OCI-LY7 (cell line): ENCODE results near the gene RELCH. TPM values are rescaled to one million over a fixed set of nuclear protein-coding genes. Genes with fewer than 3 reads are reported as not detected.

Experiments used
- BruUV-seq: library from RNA; stranded (reverse); fragments of 400-500 nt; replicated peaks from 2 replicates; lab custom pipeline; 2021; lab: Mats Ljungman, UMichigan
- CTCF ChIA-PET: fragments of 300-600 bp; sonication (Branson Sonifier 250); formaldehyde crosslinking; loops from one replicate; lab custom pipeline; 2022; ENCODE audit warnings: antibody characterized with exemption; ENCODE audit not compliant: unreplicated experiment; lab: Charles Lee
- POLR2A ChIA-PET: fragments of 300-600 bp; sonication (Branson Sonifier 250); formaldehyde crosslinking; loops from one replicate; lab custom pipeline; 2022; ENCODE audit warnings: antibody characterized with exemption; lab: Charles Lee
- DNase-seq: peaks from one replicate; pipeline ENCODE4 v3.0.0-alpha.2; 2015; ENCODE audit warnings: low spot score
- H2AFZ ChIP-seq: fragments of 200-600 bp; sonication (generic), shearing (Covaris generic); 2 replicates; pipeline ENCODE4 v1.6.1; 2014; ENCODE audit warnings: mild to moderate bottlenecking, antibody characterized with exemption, low read length, moderate library complexity
- H3K27ac ChIP-seq: fragments of 200-600 bp; sonication (generic); 2 replicates; pipeline ENCODE4 v1.5.1; 2014; ENCODE audit warnings: mixed run types, low read depth, mild to moderate bottlenecking, moderate library complexity, low read length, inconsistent platforms; ENCODE audit not compliant: poor library complexity, severe bottlenecking
- H3K36me3 ChIP-seq: fragments of 200-600 bp; sonication (generic); 2 replicates; pipeline ENCODE4 v1.6.1; 2014; ENCODE audit warnings: mild to moderate bottlenecking, antibody characterized with exemption, low read length, moderate library complexity, mixed read lengths; ENCODE audit not compliant: insufficient read depth
- H3K4me1 ChIP-seq: fragments of 200-600 bp; sonication (generic); 2 replicates; pipeline ENCODE4 v1.5.1; 2014; ENCODE audit warnings: mild to moderate bottlenecking, low read length; ENCODE audit not compliant: insufficient read depth, poor library complexity, severe bottlenecking
- H3K4me2 ChIP-seq: fragments of 200-600 bp; sonication (generic); 2 replicates; pipeline ENCODE4 v1.6.1; 2014; ENCODE audit warnings: mild to moderate bottlenecking, low read length
- H3K4me3 ChIP-seq: fragments of 200-600 bp; sonication (generic); 2 replicates; pipeline ENCODE4 v1.5.1; 2014; ENCODE audit warnings: mild to moderate bottlenecking, low read depth, low read length; ENCODE audit not compliant: poor library complexity, severe bottlenecking
- H3K79me2 ChIP-seq: fragments of 200-600 bp; sonication (generic); 2 replicates; pipeline ENCODE4 v1.6.1; 2016; ENCODE audit warnings: low read depth, mild to moderate bottlenecking, low read length, moderate library complexity, mixed read lengths; ENCODE audit not compliant: insufficient read depth
- H3K9me2 ChIP-seq: fragments of 200-600 bp; sonication (generic); 2 replicates; pipeline ENCODE4 v1.6.1; 2016; ENCODE audit warnings: mild to moderate bottlenecking, low read length, mixed read lengths; ENCODE audit not compliant: insufficient read depth
- H3K9me3 ChIP-seq: fragments of 200-600 bp; sonication (generic); 2 replicates; pipeline ENCODE4 v1.6.1; 2014; ENCODE audit warnings: mild to moderate bottlenecking, mixed run types, low read length, mixed read lengths
- H4K20me1 ChIP-seq: fragments of 200-600 bp; sonication (generic); 2 replicates; pipeline ENCODE4 v1.6.1; 2014; ENCODE audit warnings: mild to moderate bottlenecking, antibody characterized with exemption, low read length, moderate library complexity, mixed read lengths; ENCODE audit not compliant: insufficient read depth
- EZH2phosphoT487 ChIP-seq: fragments of 200-600 bp; sonication (generic); IDR thresholded peaks from 2 replicates; pipeline ENCODE4 v1.6.1; 2018; ENCODE audit warnings: low read depth, borderline replicate concordance, mild to moderate bottlenecking, mixed run types, antibody characterized with exemption, low read length, moderate library complexity, mixed read lengths
- intact Hi-C: fragments of 100-400 bp; cut with micrococcal nuclease; formaldehyde crosslinking; loops from one replicate; pipeline ENCODE4 v1.10.0; 2022; ENCODE audit not compliant: unreplicated experiment
- total RNA-seq, 2 experiments: library from RNA; depleted of rRNA in 1 of 2; stranded (reverse); fragments of >200 nt in 1 of 2; shearing (Covaris generic) in 1 of 2; gene quantifications; 2 replicates each; pipeline ENCODE4 v1.2.3, GENCODE V29; 2014 to 2022
- TF ChIP-seq, protein P1 (sequence below): fragments of 200-600 bp; sonication (generic); conservative IDR thresholded peaks from 2 replicates; pipeline ENCODE4 v1.5.1; 2014; ENCODE audit warnings: mild to moderate bottlenecking, antibody characterized with exemption, low read length, moderate library complexity, mixed read lengths

RELCH gene
- total RNA-seq, 2 experiments from 2014 or later, result 21.2 to 23.1 TPM

DNA sequence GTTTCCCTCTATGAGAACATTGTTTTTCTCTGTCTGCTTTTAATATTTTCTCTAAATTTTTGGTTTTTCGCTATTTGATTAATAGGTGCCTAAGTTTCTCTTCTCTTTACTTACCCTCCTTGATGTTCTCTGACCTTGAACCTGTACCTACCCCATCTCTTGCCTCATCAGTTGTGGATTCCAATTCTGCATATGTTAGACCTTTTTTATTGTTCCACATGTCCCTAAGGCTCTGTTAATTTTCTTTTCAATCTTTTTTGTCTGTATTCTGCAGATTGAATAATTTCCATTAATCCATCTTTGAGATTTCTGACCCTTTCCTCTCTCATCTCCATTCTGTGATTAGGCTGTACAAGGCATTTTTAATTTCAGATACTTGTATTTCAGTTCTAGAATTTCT lies 23.1 kb downstream of the RELCH start:
- no peak for DNase-seq
- no peak overlapping the region for H2AFZ ChIP-seq
- H3K36me3 ChIP-seq, result peaks cover 22% of the 10 kb centered on the region
- peaks cover 42% of the 10 kb centered on the region for H3K79me2 ChIP-seq
- no peak overlapping the region for H3K4me2 ChIP-seq
- H3K4me1 ChIP-seq, result no peaks in the 10 kb centered on the region
- no peaks in the 10 kb centered on the region for H3K9me2 ChIP-seq
- ChIA-PET CTCF (no interaction called here), POLR2A (interaction anchor here (0.7 kb wide), 1 partner anchor 516 kb away, joined by 4 read pairs; no protein-coding TSS in a partner anchor)
- H3K9me3 ChIP-seq, result no peaks in the 10 kb centered on the region
- TF ChIP-seq EZH2phosphoT487, result no peak
- TF ChIP-seq, protein P1, sequence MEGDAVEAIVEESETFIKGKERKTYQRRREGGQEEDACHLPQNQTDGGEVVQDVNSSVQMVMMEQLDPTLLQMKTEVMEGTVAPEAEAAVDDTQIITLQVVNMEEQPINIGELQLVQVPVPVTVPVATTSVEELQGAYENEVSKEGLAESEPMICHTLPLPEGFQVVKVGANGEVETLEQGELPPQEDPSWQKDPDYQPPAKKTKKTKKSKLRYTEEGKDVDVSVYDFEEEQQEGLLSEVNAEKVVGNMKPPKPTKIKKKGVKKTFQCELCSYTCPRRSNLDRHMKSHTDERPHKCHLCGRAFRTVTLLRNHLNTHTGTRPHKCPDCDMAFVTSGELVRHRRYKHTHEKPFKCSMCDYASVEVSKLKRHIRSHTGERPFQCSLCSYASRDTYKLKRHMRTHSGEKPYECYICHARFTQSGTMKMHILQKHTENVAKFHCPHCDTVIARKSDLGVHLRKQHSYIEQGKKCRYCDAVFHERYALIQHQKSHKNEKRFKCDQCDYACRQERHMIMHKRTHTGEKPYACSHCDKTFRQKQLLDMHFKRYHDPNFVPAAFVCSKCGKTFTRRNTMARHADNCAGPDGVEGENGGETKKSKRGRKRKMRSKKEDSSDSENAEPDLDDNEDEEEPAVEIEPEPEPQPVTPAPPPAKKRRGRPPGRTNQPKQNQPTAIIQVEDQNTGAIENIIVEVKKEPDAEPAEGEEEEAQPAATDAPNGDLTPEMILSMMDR, result no peak
- H3K4me3 ChIP-seq, result no peak overlapping the region
- H3K27ac ChIP-seq, result no peak overlapping the region
- intact Hi-C loops, result no loop called here
- BruUV-seq, result no TSS peak
- no peaks in the 10 kb centered on the region for H4K20me1 ChIP-seq

DNA sequence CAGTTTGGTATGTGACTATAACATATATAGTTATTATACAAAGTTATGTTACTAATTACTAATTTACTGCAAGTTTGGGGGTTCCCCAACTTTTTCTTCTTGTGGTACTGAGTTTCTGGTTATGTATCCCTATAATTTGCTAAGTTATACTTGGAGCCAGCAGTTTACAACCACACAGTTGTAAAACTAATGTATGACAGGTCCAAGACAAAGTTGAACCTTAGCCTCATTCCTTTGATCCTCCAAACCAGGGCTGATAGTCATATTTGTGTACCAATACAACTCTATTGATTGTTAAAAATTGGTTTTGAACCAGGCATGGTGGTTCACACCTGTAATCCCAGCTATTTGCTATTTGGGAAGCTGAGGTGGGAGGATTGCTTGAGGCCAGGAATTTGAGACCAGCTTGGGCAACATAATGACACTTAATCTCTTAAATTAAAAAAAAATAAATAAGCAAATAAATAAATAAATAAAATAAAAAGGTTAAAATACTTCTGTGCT lies 24.3 kb downstream of the RELCH start:
- no peaks in the 10 kb centered on the region for H3K9me2 ChIP-seq
- H3K27ac ChIP-seq, result no peak overlapping the region
- ChIA-PET CTCF (no interaction called here), POLR2A (no interaction called here)
- H3K4me1 ChIP-seq, result no peaks in the 10 kb centered on the region
- DNase-seq, result no peak
- no peak overlapping the region for H3K4me3 ChIP-seq
- TF ChIP-seq, protein P1, result no peak
- no peak for TF ChIP-seq EZH2phosphoT487
- peaks cover 38% of the 10 kb centered on the region for H3K79me2 ChIP-seq
- H4K20me1 ChIP-seq, result no peaks in the 10 kb centered on the region
- no peaks in the 10 kb centered on the region for H3K9me3 ChIP-seq
- no peak overlapping the region for H2AFZ ChIP-seq
- H3K4me2 ChIP-seq, result no peak overlapping the region
- H3K36me3 ChIP-seq, result peaks cover 27% of the 10 kb centered on the region
- no TSS peak for BruUV-seq
- intact Hi-C loops, result no loop called here

DNA sequence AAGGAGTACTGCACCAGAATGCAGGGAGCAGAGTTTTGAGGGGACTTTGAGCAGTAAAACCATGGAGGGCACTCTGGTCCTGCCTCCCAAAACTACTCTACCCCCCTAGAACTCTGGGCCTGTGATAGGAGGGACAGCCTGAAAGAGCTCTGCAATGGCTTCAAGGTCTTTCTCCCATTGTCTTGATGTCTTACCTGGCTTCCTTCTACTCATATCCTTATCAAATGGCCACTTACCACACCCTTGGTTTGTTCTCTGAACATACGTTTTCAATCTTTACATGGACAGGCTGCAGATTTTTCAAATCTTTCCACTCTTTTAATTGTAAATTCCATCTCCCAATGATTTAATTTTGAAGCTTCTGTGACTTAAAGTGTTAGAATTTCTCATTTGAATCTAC lies 27.7 kb downstream of the RELCH start:
- POLR2A ChIA-PET, result interaction anchor here (1.3 to 1.4 kb wide), 2 partner anchors 10 to 11 kb away, joined by 4 to 5 read pairs; no protein-coding TSS in a partner anchor
- TF ChIP-seq, protein P1, result no peak
- no peak for TF ChIP-seq EZH2phosphoT487
- CTCF ChIA-PET, result no interaction called here

More for the DNA sequence above, 27.7 kb downstream of the RELCH start:
- H3K36me3 ChIP-seq, result peaks cover 29% of the 10 kb centered on the region
- H2AFZ ChIP-seq, result no peak overlapping the region
- intact Hi-C loops, result no loop called here
- H3K79me2 ChIP-seq, result peaks cover 21% of the 10 kb centered on the region; the same call in 1 of the 2 replicates
- H3K4me3 ChIP-seq, result no peak overlapping the region
- H3K9me3 ChIP-seq, result no peaks in the 10 kb centered on the region
- H3K4me1 ChIP-seq, result no peaks in the 10 kb centered on the region
- no peak for DNase-seq
- no peak overlapping the region for H3K27ac ChIP-seq
- H3K9me2 ChIP-seq, result no peaks in the 10 kb centered on the region
- no peak overlapping the region for H3K4me2 ChIP-seq
- H4K20me1 ChIP-seq, result no peaks in the 10 kb centered on the region
- no TSS peak for BruUV-seq
